MM.1S (cell line): ENCODE data around the gene MEGF11.

Source experiments
- EZH2 ChIP-seq: fragments of 300-600 bp; sonication (generic); optimal IDR thresholded peaks from 2 replicates; pipeline ENCODE3; 2017; ENCODE audit warnings: low read depth, mild to moderate bottlenecking, antibody characterized with exemption, low read length, mixed read lengths
- TF ChIP-seq, protein P1 (sequence below): fragments of 300-600 bp; sonication (generic); IDR thresholded peaks from 2 replicates; pipeline ENCODE4 v1.5.1; 2016; ENCODE audit warnings: antibody characterized with exemption, low read length, mixed read lengths

DNA sequence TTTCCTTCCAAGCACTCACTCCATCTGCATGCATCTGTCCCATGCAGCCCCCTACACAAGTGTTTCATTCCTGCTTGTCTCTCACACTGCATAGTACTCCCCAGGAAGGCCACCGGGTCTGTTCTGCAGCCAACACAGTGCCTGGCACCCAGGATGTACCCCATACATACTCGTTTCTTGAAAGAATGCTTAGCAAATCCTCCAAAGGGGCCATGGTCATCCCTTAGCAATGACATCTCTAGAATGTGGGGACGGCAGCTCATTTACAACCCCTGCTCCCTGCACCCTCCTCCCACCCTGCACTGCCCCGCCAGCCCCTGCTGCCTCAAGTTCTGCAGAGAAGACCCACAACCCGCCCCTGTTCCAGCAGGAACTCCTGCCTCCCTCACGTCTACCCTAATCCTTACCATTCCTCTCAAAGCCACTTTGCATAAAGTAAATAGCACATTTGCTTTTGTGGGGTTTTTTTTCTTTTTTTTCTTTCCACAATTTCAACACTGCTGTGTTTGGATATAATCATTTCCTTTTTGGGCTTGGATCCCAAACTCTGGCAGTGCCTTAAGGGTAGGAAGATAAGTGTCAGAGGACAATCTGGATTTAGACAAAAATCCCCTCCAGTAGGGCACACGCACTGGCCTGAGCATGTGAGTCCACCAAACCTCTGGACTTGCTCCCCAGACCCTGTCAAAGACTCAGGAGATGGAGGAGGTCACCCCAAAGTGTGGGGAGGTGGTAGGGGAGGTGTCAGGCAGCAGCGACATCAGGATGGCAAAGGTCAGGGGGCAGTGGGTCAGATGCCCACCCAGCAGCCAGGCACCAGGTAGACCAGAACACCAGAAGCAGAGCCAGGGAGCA is 68.4 kb downstream of the MEGF11 start:
- TF ChIP-seq, protein P1, sequence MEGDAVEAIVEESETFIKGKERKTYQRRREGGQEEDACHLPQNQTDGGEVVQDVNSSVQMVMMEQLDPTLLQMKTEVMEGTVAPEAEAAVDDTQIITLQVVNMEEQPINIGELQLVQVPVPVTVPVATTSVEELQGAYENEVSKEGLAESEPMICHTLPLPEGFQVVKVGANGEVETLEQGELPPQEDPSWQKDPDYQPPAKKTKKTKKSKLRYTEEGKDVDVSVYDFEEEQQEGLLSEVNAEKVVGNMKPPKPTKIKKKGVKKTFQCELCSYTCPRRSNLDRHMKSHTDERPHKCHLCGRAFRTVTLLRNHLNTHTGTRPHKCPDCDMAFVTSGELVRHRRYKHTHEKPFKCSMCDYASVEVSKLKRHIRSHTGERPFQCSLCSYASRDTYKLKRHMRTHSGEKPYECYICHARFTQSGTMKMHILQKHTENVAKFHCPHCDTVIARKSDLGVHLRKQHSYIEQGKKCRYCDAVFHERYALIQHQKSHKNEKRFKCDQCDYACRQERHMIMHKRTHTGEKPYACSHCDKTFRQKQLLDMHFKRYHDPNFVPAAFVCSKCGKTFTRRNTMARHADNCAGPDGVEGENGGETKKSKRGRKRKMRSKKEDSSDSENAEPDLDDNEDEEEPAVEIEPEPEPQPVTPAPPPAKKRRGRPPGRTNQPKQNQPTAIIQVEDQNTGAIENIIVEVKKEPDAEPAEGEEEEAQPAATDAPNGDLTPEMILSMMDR: no peak
- no peak for TF ChIP-seq EZH2
